NOMO-1 treated with dmso at 0.1 percent for 144 hours (cell line): ENCODE results near the gene FTCD.
"Not testable (repeated sequence)": the region's sequence is repeated elsewhere in the genome, so short reads cannot be mapped to it uniquely, and the experiment has no call there.

ENCODE experiments used
- DNase-seq: peaks from one replicate; lab custom pipeline; 2025; ENCODE audit not compliant: unreplicated experiment; lab: John Stamatoyannopoulos, UW

Gene FTCD

GRCh38 chr21:46155514-46156377 is at the start of gene FTCD:
Gene FTCD (minus strand): TSS chr21:46155579. CDS start chr21:46155523, 56 bp downstream.
- no peak for DNase-seq

GRCh38 chr21:46205166-46205565 is 49.8 kb upstream of the FTCD start:
- no peak for DNase-seq

- no peak for DNase-seq
Measured at GRCh38 chr21:46203203-46203600, 47.8 kb upstream of the FTCD start.

- no peak for DNase-seq
Measured at GRCh38 chr21:46202592-46203202, 47.3 kb upstream of the FTCD start.

GRCh38 chr21:46200877-46201803 is 45.8 kb upstream of the FTCD start:
- DNase-seq, result not testable (repeated sequence)

- DNase-seq, result no peak
Measured at GRCh38 chr21:46199436-46200373, 44.3 kb upstream of the FTCD start.

- no peak for DNase-seq
Measured at GRCh38 chr21:46196733-46197132, 41.4 kb upstream of the FTCD start.

- no peak for DNase-seq
Measured at GRCh38 chr21:46195595-46196195, 40.3 kb upstream of the FTCD start.

GRCh38 chr21:46194374-46195334 is 39.3 kb upstream of the FTCD start:
- no peak for DNase-seq

- DNase-seq, result no peak
Measured at GRCh38 chr21:46193829-46194373, 38.5 kb upstream of the FTCD start.

GRCh38 chr21:46191686-46192575 is 36.6 kb upstream of the FTCD start:
- DNase-seq, result no peak

GRCh38 chr21:46191257-46191685 is 35.9 kb upstream of the FTCD start:
- no peak for DNase-seq

GRCh38 chr21:46190491-46191131 is 35.2 kb upstream of the FTCD start:
- no peak for DNase-seq

- DNase-seq, result no peak
Measured at GRCh38 chr21:46189959-46190490, 34.6 kb upstream of the FTCD start.

- DNase-seq, result no peak
Measured at GRCh38 chr21:46189213-46189958, 34.0 kb upstream of the FTCD start.
